Esophagus squamous epithelium (tissue), 5 donors: Measurements from ENCODE around the gene TULP4. TPM values are rescaled to one million over a fixed set of nuclear protein-coding genes. Genes with fewer than 3 reads are reported as not detected.

ENCODE experiments used
- DNase-seq: peaks from one replicate; lab custom pipeline; 2025; lab: John Stamatoyannopoulos, UW
- H3K27ac ChIP-seq, 4 donors: fragments of 200-600 bp; sonication (generic); one replicate each; pipeline ENCODE4 v1.5.1; 2016 to 2019; ENCODE audit warnings: mild to moderate bottlenecking in 1 of 4
- H3K27me3 ChIP-seq, 4 donors: fragments of 200-600 bp; sonication (generic); 1 replicate in 3 of 4; 2 replicates in 1 of 4; pipeline versions ENCODE4 v1.5.1 to v1.6.0; 2017 to 2021; ENCODE audit warnings: antibody characterized with exemption in 1 of 4
- H3K36me3 ChIP-seq, 3 donors: fragments of 200-600 bp; sonication (generic); one replicate each; pipeline ENCODE4 v1.5.1; 2016 to 2019
- H3K4me1 ChIP-seq, 3 donors: fragments of 200-600 bp; sonication (generic); one replicate each; pipeline ENCODE4 v1.5.1; 2017 to 2019
- H3K4me3 ChIP-seq, 4 donors: fragments of 200-600 bp; sonication (generic); 1 replicate in 3 of 4; 2 replicates in 1 of 4; pipeline ENCODE4 v1.5.1; 2016 to 2019; ENCODE audit warnings: mild to moderate bottlenecking in 2 of 4, moderate library complexity in 1 of 4
- H3K9me3 ChIP-seq, 3 donors: fragments of 200-600 bp; sonication (generic); one replicate each; pipeline ENCODE4 v1.5.1; 2016 to 2019
- CTCF ChIP-seq, 6 experiments: fragments of 450-650 bp in 4 of 6; fragments of 200-600 bp in 2 of 6; sonication (generic) in 2 of 6; IDR thresholded peaks; one replicate each; pipeline ENCODE4 v1.5.1; 2016 to 2019; ENCODE audit warnings: antibody characterized with exemption in 6 of 6, mild to moderate bottlenecking in 4 of 6, moderate library complexity in 4 of 6
- POLR2A ChIP-seq, 4 donors: fragments of 450-650 bp; IDR thresholded peaks; one replicate each; pipeline ENCODE4 v1.6.1; 2017; ENCODE audit warnings: antibody characterized with exemption in 4 of 4, mild to moderate bottlenecking in 4 of 4, moderate library complexity in 3 of 4
- WGBS, 2 donors: methylation state at CpG; one replicate each; pipeline ENCODE4 v1.1.5; 2018; 5-methylcytosine and 5-hydroxymethylcytosine counted together
- intact Hi-C: fragments of 100-400 bp; cut with DNase I; formaldehyde crosslinking; loops from one replicate; pipeline ENCODE4 v1.15.0; 2022
- total RNA-seq, 4 donors: library from RNA; depleted of rRNA; stranded (reverse); fragments of >200 nt; gene quantifications; one replicate each; pipeline ENCODE4 v1.1.0, GENCODE V29; 2016
- donor health status: DM: yes; HTN: yes; CAD: no.

Gene TULP4
- total RNA-seq, 4 donors from 2014 or later, result 50.9 to 104 (median 59.2) TPM

- intact Hi-C loops, result no loop called here
- 91 to 96% methylated on average over 19 to 25 of the region's 25 CpGs for WGBS, 2 donors
- TF ChIP-seq POLR2A (IDR thresholded peaks at IDR 0.05), result no peak
- no peak for TF ChIP-seq CTCF (IDR thresholded peaks at IDR 0.05)
- Histone ChIP-seq H3K4me3 (no peak overlapping the region), H3K4me1 (peaks cover 0 to 4% (median 0%) of the 10 kb centered on the region in 3 donors), H3K27ac (no peak overlapping the region), H3K27me3 (no peaks in the 10 kb centered on the region), H3K9me3 (no peaks in the 10 kb centered on the region), H3K36me3 (peaks cover 1 to 74% (median 13%) of the 10 kb centered on the region in 3 donors)
- DNase-seq, result no peak
These were observed 191.6 kb downstream of the TULP4 start for GRCh38 chr6:158503846-158504245.

GRCh38 chr6:158505194-158505593 lies 192.9 kb downstream of the TULP4 start:
- Histone ChIP-seq H3K36me3 (peaks cover 0 to 61% (median 13%) of the 10 kb centered on the region in 3 donors), H3K27ac (no peak overlapping the region), H3K4me3 (no peak overlapping the region), H3K27me3 (no peaks in the 10 kb centered on the region), H3K9me3 (no peaks in the 10 kb centered on the region), H3K4me1 (no peaks in the 10 kb centered on the region)
- TF ChIP-seq CTCF (IDR thresholded peaks at IDR 0.05), result no peak
- no peak for TF ChIP-seq POLR2A (IDR thresholded peaks at IDR 0.05)
- no peak for DNase-seq
- intact Hi-C loops, result no loop called here
- WGBS, 2 donors, result 87 to 93% methylated on average over 4 to 12 of the region's 13 CpGs

GRCh38 chr6:158506601-158507000 lies 194.3 kb downstream of the TULP4 start:
- Histone ChIP-seq H3K36me3 (peaks cover 0 to 46% (median 10%) of the 10 kb centered on the region in 3 donors), H3K4me3 (no peak overlapping the region), H3K4me1 (no peaks in the 10 kb centered on the region), H3K27ac (no peak overlapping the region), H3K9me3 (no peaks in the 10 kb centered on the region), H3K27me3 (no peaks in the 10 kb centered on the region)
- no peak for TF ChIP-seq CTCF (IDR thresholded peaks at IDR 0.05)
- no peak for TF ChIP-seq POLR2A (IDR thresholded peaks at IDR 0.05)
- no peak for DNase-seq
- intact Hi-C loops, result no loop called here
- WGBS, 2 donors, result 84 to 86% methylated on average over 5 to 8 of the region's 10 CpGs

- intact Hi-C loops, result no loop called here
- no peak for TF ChIP-seq POLR2A (IDR thresholded peaks at IDR 0.05)
- no peak for TF ChIP-seq CTCF (IDR thresholded peaks at IDR 0.05)
- Histone ChIP-seq H3K27ac (no peak overlapping the region), H3K4me1 (no peaks in the 10 kb centered on the region), H3K27me3 (no peaks in the 10 kb centered on the region), H3K36me3 (peaks cover 0 to 41% (median 6%) of the 10 kb centered on the region in 3 donors), H3K4me3 (no peak overlapping the region), H3K9me3 (no peaks in the 10 kb centered on the region)
- 88 to 89% methylated on average over 6 to 7 of the region's 7 CpGs for WGBS, 2 donors
- DNase-seq, result no peak
These were observed 194.9 kb downstream of the TULP4 start for GRCh38 chr6:158507174-158507573.

- H3K9me3 ChIP-seq, result no peaks in the 10 kb centered on the region
- no peaks in the 10 kb centered on the region for H3K4me1 ChIP-seq
- no peak for DNase-seq
- H3K27ac ChIP-seq, result no peak overlapping the region
- peaks cover 0 to 28% (median 0%) of the 10 kb centered on the region in 3 donors for H3K36me3 ChIP-seq
- intact Hi-C loops, result no loop called here
- TF ChIP-seq POLR2A (IDR thresholded peaks at IDR 0.05), result no peak
- TF ChIP-seq CTCF (IDR thresholded peaks at IDR 0.05), result no peak
- WGBS, 2 donors, result 84 to 85% methylated on average over 5 of the region's 5 CpGs
- no peak overlapping the region for H3K4me3 ChIP-seq
- H3K27me3 ChIP-seq, result no peaks in the 10 kb centered on the region
These were observed 196.2 kb downstream of the TULP4 start for GRCh38 chr6:158508450-158508849.
